ENCODE measurements around the gene TADA2A.
"Not testable (repeated sequence)": the region's sequence is repeated elsewhere in the genome, so short reads cannot be mapped to it uniquely, and the experiment has no call there.

Gene TADA2A

GRCh38 chr17:37490638-37491614 lies 84.2 kb downstream of the TADA2A start:
- no peak for DNase-seq (ENCODE audit: low read depth)

GRCh38 chr17:37492167-37492566 lies 85.5 kb downstream of the TADA2A start:
- no peak for DNase-seq (ENCODE audit: low read depth)

- no peak for DNase-seq (ENCODE audit: low read depth)
These were observed 86.8 kb downstream of the TADA2A start for GRCh38 chr17:37493249-37494027.

GRCh38 chr17:37494401-37494831 lies 87.7 kb downstream of the TADA2A start:
- DNase-seq (ENCODE audit: low read depth) = no peak

- no peak for DNase-seq (ENCODE audit: low read depth)
These were observed 88.3 kb downstream of the TADA2A start for GRCh38 chr17:37494971-37495370.

- no peak for DNase-seq (ENCODE audit: low read depth)
These were observed 93.7 kb downstream of the TADA2A start for GRCh38 chr17:37500378-37500777.

- no peak for DNase-seq (ENCODE audit: low read depth)
These were observed 95.6 kb downstream of the TADA2A start for GRCh38 chr17:37502009-37502936.

DNA sequence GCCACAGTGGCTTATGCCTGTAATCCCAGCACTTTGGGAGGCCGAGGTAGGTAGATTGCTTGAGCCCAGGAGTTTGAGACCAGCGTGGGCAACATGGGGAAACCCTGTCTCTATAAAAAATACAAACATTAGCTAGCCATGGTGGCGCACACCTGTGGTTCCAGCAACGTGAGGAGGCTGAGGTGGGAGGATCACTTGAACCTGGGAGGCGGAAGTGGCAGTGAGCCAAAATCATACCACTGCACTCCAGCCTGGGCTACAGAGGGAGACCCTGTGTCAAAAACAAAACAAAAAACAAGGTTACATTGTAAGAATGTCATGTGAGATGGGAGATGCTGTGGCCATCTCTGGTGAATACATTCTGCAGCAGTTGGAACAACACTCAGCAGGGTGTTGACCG lies 96.5 kb downstream of the TADA2A start:
- no peak for DNase-seq (ENCODE audit: low read depth)

DNA sequence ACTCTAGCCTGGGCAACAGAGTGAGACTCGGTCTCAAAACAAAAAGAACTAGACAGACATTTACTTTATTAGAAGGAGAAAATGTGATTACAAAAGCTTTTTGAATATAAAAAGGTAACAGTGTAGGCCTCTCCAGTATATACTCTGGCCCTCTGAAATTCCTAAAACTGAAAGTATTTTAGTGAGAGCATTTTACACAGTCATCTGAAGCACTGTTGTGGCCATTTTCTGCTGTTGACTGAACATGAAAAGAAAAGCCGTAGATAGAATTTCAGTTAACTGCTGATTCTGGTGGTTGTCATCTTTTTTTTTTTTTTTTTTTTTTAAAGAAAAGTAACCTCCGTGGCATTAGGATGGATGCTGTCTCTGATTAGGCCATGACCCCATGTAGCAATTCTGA lies 98.6 kb downstream of the TADA2A start:
- DNase-seq (ENCODE audit: low read depth) = no peak

GRCh38 chr17:37506678-37507077 lies 100.0 kb downstream of the TADA2A start:
- DNase-seq (ENCODE audit: low read depth) = no peak

- DNase-seq (ENCODE audit: low read depth) = no peak
These were observed 100.4 kb downstream of the TADA2A start for GRCh38 chr17:37507111-37507510.

- no peak for DNase-seq (ENCODE audit: low read depth)
These were observed 103.4 kb downstream of the TADA2A start for GRCh38 chr17:37510056-37510455.

DNA sequence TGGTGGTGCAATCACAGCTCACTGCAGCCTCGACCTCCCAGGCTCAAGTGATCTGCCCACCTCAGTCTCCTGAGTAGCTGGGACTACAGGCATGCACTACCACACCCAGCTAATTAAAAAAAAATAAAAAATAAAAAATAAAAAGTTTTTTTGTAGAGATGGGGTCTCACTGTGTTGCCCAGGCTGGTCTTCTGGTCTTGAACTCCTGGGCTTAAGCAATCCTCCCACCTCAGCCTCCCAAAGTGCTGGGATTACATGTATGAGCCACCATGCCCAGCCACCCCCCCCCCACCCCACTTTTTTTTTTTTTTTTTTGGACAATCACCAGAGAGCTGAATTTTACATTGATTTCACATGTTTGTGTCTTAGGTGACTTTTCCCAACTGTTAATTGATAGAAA lies 105.0 kb downstream of the TADA2A start:
- not testable (repeated sequence) for DNase-seq (ENCODE audit: low read depth)

GRCh38 chr17:37512442-37513068 lies 105.9 kb downstream of the TADA2A start:
- DNase-seq (ENCODE audit: low read depth) = no peak

GRCh38 chr17:37513711-37514110 lies 107.0 kb downstream of the TADA2A start:
- no peak for DNase-seq (ENCODE audit: low read depth)

GRCh38 chr17:37516127-37516571 lies 109.5 kb downstream of the TADA2A start:
- DNase-seq (ENCODE audit: low read depth) = no peak

DNA sequence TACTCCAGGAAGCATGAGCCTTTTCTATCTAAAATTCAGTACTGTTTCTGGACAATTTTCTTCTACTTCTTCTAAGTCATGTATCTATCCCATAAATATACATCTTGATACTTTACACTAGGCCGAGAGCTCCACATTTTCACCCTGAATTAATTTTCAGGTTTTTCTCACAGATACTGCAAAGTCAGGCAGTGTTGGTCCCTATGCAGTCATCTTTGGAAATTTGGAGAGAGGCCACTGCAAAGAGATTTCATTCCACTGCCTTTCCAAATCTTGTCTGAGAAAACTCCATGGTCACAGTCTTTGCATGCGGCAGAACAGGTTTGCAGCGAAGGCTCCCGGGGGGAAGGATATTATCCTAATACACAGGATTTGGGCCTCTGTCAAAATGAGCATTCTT lies 111.2 kb downstream of the TADA2A start:
- DNase-seq (ENCODE audit: low read depth) = no peak

DNA sequence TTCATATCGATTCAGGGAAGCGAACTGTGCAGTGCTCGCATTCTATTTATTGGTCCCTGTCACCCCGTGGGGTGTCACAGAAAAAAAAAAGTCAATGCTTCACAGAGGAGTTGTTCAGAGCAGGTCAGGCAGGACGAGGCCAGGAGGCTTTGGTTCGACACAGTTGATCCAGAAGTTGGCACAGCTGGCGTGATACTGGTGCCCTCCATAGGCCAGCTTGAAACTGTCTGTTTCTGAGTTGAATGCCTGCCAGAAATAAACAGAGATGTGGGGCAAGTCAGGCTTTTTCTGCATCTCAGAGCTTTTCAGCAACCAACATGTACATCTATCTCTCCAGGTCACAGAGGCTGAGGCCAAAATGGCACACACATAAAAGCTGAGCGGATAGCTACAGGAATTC lies 112.1 kb downstream of the TADA2A start:
- DNase-seq (ENCODE audit: low read depth) = no peak

GRCh38 chr17:37519251-37519985 lies 112.7 kb downstream of the TADA2A start:
- no peak for DNase-seq (ENCODE audit: low read depth)

GRCh38 chr17:37520174-37520573 lies 113.5 kb downstream of the TADA2A start:
- DNase-seq (ENCODE audit: low read depth) = no peak

Data from T follicular helper cell (primary cell).